ENCODE measurements around the gene A4GNT.

Gene A4GNT

GRCh38 chr3:138078096-138078495 is 54.1 kb downstream of the A4GNT start:
- DNase-seq: no peak
